ENCODE data around the gene FAM89B. TPM values are rescaled to one million over a fixed set of nuclear protein-coding genes. Genes with fewer than 3 reads are reported as not detected.

Gene FAM89B
- total and polyA plus RNA-seq, 2 of the 8 experiments (the other 6 are each of a cell fraction or from before 2014, with no cell fraction given), result 15.8 to 32.4 TPM

DNA sequence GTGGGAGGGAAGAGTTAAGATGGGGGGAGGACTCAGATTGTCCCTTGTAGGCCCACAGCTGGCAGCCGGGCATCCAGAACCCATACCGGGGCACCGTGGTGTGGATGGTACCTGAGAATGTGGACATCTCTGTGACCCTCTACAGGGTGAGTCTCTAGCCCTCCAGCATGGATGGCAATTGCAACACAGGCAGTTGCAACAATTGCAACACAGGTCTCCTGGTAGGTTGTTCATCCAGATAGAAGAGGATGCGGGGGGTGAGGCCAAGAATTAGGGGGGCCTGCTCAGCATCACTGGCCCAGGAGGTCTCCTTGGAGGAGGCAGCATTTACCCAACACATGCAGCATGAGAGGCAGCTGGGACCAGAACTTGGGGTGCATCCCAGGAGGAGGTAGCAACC is 7.0 kb downstream of the FAM89B start:
- no peak overlapping the region for H2BK120ac ChIP-seq (replicated peaks; ENCODE audit: low read depth, low read length)
- H3K27ac ChIP-seq (ENCODE audit: low read depth, low read length), result no peak overlapping the region
- ChIA-PET POLR2A (ENCODE audit: partially characterized antibody) (interaction anchor here (0.7 to 1.1 kb wide), 2 partner anchors 13 to 39 kb away, joined by 3 read pairs; no protein-coding TSS in a partner anchor), CTCF (ENCODE audit: partially characterized antibody) (interaction anchor here (1.5 to 7.2 kb wide), 3 partner anchors 10 to 38 kb away, joined by 5 to 97 read pairs (median 23); no protein-coding TSS in a partner anchor)
- H2BK20ac ChIP-seq (ENCODE audit: low read length), result no peak overlapping the region
- TF ChIP-seq GTF2F1 (IDR thresholded peaks at IDR 0.05; ENCODE audit: borderline replicate concordance, low read depth, low read length) (no peak), RNF2 (IDR thresholded peaks at IDR 0.05; ENCODE audit: borderline replicate concordance, low read depth, low read length, missing control alignments, poor library complexity, severe bottlenecking) (no peak), SP2 (IDR thresholded peaks at IDR 0.05; ENCODE audit: low read length) (no peak), RBBP5 (IDR thresholded peaks at IDR 0.05; ENCODE audit: borderline replicate concordance, low read depth, low read length) (no peak), ZNF274 (IDR thresholded peaks at IDR 0.05; ENCODE audit: borderline replicate concordance, extremely low read depth, low read length) (no peak), JUN (IDR thresholded peaks at IDR 0.05; ENCODE audit: low read depth, low read length) (no peak), PHF8 (conservative IDR thresholded peaks at IDR 0.05; ENCODE audit: low read depth, low read length) (no peak)
- peaks cover 8% of the 10 kb centered on the region; the same call in 1 of the 2 replicates for H3K23me2 ChIP-seq (ENCODE audit: low read depth, low read length)
- H3K27me3 ChIP-seq (replicated peaks in 1 of 4; ENCODE audit: control insufficient read depth in 3 of 4, extremely low read depth in 1 of 4, insufficient read depth in 3 of 4, low read length in 3 of 4), result peaks cover 15 to 59% (median 44%) of the 10 kb centered on the region in 4 experiments
- peaks cover 0 to 7% of the 10 kb centered on the region in 2 experiments for H4K20me1 ChIP-seq (replicated peaks in 1 of 2; ENCODE audit: control insufficient read depth in 1 of 2, insufficient read depth in 2 of 2, low read length in 2 of 2)
- H3K18ac ChIP-seq (ENCODE audit: extremely low read depth, low read length), result no peak overlapping the region
- H3K79me2 ChIP-seq (ENCODE audit: control insufficient read depth in 1 of 2, insufficient read depth in 2 of 2, low read length in 2 of 2), result no peaks in the 10 kb centered on the region
- 89% methylated on average over 4 of the region's 4 CpGs; no CpG with 5 or more reads in 1 of the 2 experiments for WGBS, 2 experiments (ENCODE audit: extremely low coverage in 1 of 2, insufficient coverage in 1 of 2, insufficient read length in 1 of 2, insufficient replicate concordance in 2 of 2, low coverage in 1 of 2, low lambda C conversion rate in 2 of 2, missing lambda C conversion rate in 1 of 2)
- no peak overlapping the region for H4K5ac ChIP-seq (ENCODE audit: insufficient read length, low read depth, low read length)
- DNase-seq (ENCODE audit: low read depth in 1 of 2, low spot score in 2 of 2) (no peak), FAIRE-seq (no peak)
- H2AK5ac ChIP-seq (ENCODE audit: low read depth, low read length), result no peak overlapping the region
- no peaks in the 10 kb centered on the region for H3K36me3 ChIP-seq (ENCODE audit: control insufficient read depth in 2 of 4, insufficient read depth in 4 of 4, low read length in 3 of 4)
- H4K8ac ChIP-seq (ENCODE audit: extremely low read depth, insufficient read depth, low read length), result no peak overlapping the region
- H3K9me3 ChIP-seq (ENCODE audit: insufficient read depth in 2 of 2, low read depth in 1 of 2, low read length in 1 of 2), result no peaks in the 10 kb centered on the region
- H3K14ac ChIP-seq (ENCODE audit: insufficient read length), result no peak overlapping the region
- no peak overlapping the region for H3K23ac ChIP-seq (ENCODE audit: insufficient read length)
- H3K79me1 ChIP-seq (ENCODE audit: low read depth, low read length), result no peaks in the 10 kb centered on the region
- no peak overlapping the region for H3K4ac ChIP-seq (replicated peaks; ENCODE audit: insufficient read length, low read depth, low read length)
- H3K9ac ChIP-seq (replicated peaks in 1 of 4; ENCODE audit: extremely low read depth in 1 of 4, low read depth in 3 of 4, low read length in 3 of 4), result no peak overlapping the region
- H2AFZ ChIP-seq (ENCODE audit: low read length), result no peak overlapping the region
- H2BK5ac ChIP-seq (ENCODE audit: low read depth, low read length), result no peak overlapping the region
- H3K56ac ChIP-seq (replicated peaks; ENCODE audit: insufficient read length, low read depth, low read length), result no peak overlapping the region
- H2BK15ac ChIP-seq (ENCODE audit: low read length), result no peak overlapping the region
- H3K4me2 ChIP-seq (ENCODE audit: insufficient read depth in 1 of 2, low read depth in 2 of 2, low read length in 2 of 2), result no peak overlapping the region
- H3K4me3 ChIP-seq (ENCODE audit: extremely low read depth in 1 of 4, insufficient read depth in 2 of 4, low read depth in 3 of 4, low read length in 4 of 4), result no peak overlapping the region
- no peak overlapping the region for H4K91ac ChIP-seq (replicated peaks; ENCODE audit: insufficient read length, low read length)
- H3K4me1 ChIP-seq (replicated peaks in 1 of 4; ENCODE audit: control insufficient read depth in 3 of 4, insufficient read depth in 4 of 4, low read length in 3 of 4), result peaks cover 8 to 17% (median 10%) of the 10 kb centered on the region in 4 experiments; a peak in 6 of 7 replicates
- H2BK12ac ChIP-seq (ENCODE audit: low read depth, low read length), result no peak overlapping the region

All from H1 (cell line).